Stimulated activated CD4-positive, alpha-beta T cell treated with anti-CD3 and anti-CD28 coated beads, TNF-alpha, amount 100 ng/mL, for 1 hour (primary cell): Measurements from ENCODE around the gene PTTG1IP.
"Not testable (repeated sequence)": the region's sequence is repeated elsewhere in the genome, so short reads cannot be mapped to it uniquely, and the experiment has no call there.

Source experiments
- DNase-seq, 3 donors: peaks; one replicate each; pipeline ENCODE4 v3.0.0-alpha.2; 2020; ENCODE audit warnings: low read depth in 3 of 3, low spot score in 1 of 3

Gene PTTG1IP

DNA sequence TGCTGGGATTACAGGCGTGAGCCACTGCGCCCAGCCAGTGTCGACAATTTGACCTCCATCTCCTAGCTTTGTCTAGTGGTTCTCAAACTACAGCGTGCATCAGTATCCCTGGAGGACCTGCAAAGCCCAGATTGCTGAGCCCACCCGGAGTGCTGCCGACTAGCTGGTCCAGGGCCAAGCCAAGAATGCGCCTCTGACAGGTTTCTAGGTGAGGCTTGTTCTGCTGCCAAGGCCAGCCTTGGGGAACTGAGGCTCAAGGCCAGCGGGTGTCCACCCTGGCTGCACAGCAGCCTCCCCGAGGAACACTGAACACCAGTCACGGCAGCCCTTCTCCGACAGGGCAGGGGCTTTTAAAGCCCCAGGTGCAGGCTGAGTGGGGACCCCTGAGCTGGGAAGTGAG, 9.8 kb upstream of the PTTG1IP start:
- DNase-seq, result no peak

- no peak for DNase-seq
These were observed 7.8 kb upstream of the PTTG1IP start for GRCh38 chr21:44881198-44881872.

GRCh38 chr21:44880405-44881197, 7.1 kb upstream of the PTTG1IP start:
- no peak for DNase-seq

- not testable (repeated sequence) for DNase-seq
These were observed 5.7 kb upstream of the PTTG1IP start for GRCh38 chr21:44879238-44879637.

DNA sequence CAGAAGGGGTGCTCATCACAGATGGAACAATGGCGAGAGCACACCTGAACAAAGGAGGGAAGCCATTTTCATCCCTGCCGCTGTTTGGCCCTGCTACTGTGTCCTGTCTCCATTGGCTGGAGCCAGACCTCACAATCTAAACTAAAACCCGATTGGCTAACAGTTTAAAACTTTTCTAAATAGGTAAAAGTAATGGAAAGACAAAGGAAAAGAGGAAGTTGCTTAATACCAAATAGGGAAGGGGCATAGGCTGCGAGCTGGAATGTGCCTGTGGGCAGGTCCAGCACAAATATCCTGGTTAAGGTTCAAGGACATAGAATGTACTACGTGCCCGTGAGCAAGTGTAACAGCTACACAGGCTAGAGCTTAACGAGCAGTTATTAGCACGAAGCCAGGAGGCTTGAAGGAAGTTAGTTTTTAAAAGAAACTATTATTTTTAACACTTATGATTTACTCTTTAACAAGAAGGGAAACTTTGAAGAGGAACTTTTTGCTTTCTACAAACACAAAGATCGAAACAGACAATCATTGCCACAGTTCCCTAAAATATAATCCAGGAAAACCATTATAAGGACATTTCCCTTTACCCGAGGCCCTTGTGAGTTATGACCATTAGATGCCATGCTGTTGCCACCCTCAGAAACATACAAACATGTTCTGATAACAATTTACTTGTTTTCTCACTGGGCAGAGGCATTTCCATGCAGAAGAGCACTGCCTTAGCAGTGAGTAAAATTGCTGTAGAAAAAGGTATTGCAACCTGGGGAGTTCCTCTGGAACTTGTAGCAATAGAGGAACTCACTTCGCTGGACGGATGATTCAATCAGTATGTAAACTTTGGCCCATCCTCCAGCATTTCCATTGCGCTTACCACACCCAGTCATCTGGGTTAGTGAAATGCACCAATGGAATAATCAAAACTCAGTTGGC, 4.8 kb upstream of the PTTG1IP start:
- DNase-seq, result no peak

- DNase-seq, result no peak
These were observed 3.5 kb upstream of the PTTG1IP start for GRCh38 chr21:44876849-44877575.

GRCh38 chr21:44875316-44875700, 1.8 kb upstream of the PTTG1IP start:
- no peak for DNase-seq

- no peak for DNase-seq
These were observed 1.2 kb upstream of the PTTG1IP start for GRCh38 chr21:44874497-44875315.

DNA sequence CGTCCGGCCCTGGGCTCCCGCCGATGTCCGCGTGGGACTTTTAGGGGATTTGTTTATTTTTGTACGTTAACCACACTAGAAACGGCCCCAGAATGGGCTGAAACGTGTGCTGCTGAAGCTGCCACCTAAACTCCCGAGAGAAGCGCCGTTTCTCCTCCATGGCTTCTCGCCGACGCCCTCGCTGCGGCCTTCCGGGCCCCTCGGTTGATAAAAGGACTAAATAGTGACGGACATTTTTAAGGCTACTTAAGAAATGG, 678 bp upstream of the PTTG1IP start:
- no peak for DNase-seq

GRCh38 chr21:44872649-44873355, 688 bp downstream of the PTTG1IP start:
- no peak for DNase-seq

DNA sequence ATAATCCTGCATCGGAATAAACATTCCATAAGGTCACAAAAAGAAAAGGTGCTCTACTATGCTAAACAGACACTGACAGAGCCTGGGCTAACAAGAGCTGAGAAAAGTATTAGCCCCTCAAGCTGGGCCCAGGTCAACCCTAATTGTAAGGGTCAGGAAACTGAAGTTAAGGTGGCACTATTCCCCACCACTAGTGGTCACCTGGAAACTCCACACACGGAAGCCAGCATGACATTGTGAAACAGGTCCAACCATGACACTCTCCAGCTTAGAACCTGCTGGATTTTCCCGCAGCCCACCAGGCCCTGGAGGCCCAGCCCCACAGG, 1.2 kb downstream of the PTTG1IP start:
- DNase-seq, result no peak

DNA sequence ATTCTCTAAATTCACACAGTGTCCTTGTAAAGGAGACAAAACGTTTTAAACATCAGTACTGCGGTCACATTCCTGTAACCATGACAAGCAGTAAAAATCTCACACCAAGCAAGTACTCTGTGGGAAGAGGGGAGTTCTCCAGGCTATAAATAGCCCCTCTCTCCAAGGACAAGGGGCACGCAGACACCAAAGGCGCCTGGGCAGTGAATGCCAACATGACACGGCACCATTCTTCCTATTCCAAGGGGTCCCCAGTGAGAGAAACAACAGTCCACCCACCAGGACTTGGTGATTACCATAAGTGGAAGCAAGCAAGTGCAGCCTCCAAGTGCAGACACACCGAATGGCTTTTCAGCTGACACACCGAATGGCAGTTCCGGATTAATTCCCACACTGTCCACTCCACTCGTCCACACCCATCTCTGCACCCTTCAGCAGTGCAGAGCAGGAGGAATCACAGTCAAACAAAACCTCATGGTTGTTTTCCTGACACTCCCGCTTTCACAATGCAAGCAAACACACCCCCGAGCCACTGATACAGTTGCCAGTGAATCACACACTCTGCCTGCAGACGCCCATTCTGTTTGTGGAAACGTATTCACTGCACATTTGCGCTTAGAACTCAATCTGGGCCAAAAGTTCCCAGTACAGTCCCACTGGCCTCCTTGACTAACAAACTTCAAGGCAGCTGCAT, 1.8 kb downstream of the PTTG1IP start:
- DNase-seq, result no peak

DNA sequence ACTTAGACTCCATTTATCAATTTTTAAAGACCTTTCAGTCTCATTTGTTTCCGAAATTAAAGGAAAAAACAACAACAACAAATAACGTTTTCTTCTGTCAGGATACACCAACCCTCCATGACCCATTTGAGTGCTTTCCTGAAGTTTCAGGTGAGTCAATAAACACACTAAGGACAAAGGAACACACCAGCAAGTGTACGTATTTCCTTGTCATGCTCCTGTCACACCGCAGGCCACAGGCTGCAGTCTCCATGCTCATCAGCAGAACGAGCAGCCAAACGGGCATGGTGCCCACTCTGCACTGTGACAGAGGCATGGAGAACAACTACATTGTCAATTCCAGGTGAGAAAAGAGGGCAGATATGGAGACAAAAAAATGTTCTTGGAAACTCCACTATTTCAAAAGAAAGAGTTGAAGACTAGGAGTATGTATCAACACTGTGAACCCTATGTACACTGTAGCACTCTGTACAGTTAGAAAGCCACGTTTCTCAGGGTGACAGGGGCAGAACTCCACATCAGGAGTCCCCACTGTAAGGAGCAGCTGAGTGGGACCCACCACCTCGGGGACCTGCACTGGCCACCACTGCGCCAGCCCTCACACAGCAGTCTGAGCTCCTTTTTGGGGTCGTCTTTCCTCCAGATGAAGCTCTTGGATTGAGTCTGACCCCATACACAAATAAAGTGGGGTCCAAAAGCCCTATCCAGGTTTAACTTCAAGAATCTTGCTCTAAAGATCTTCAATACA, 2.6 kb downstream of the PTTG1IP start:
- DNase-seq, result no peak

DNA sequence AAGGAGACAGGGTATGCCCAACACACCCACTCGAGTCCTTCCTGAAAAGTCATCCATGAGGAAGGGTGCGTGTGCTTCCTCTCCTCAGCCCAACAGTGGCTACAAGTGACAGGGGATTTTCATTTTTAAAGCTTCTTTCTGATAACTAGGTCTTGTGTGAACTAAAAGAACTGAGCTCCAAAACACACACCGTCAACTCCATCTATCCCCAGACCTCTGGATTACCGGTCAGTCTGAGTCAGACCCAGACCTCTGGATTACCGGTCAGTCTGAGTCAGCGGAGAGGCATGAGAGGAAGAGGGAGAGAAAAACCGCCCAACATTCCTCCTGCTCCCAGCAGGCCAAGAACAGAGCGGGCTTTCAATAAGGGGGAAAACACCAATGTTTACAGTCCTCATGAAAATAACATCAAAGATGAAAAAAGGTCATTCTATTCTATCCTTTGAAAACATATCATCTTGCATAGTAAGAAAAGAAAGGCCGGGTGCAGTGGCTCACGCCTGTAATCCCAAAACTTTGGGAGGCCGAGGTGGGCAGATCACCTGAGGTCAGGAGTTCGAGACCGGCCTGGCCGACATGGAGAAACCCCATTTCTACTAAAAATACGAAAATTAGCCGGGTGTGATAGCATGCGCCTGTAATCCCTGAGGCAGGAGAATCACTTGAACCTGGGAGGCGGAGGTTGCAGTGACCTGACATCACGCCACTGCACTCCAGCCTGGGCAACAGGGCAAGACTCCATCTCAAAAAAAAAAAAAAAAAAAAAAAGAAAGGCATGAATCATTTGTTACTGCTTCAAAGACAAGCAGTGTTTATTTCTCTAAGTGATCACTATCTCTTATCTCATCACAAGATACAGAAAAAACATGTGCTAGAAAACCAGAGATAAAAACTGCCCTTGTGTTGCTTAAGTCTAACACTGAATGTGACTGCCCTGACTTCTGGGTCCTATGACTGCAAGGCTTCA, 3.4 kb downstream of the PTTG1IP start:
- no peak for DNase-seq

DNA sequence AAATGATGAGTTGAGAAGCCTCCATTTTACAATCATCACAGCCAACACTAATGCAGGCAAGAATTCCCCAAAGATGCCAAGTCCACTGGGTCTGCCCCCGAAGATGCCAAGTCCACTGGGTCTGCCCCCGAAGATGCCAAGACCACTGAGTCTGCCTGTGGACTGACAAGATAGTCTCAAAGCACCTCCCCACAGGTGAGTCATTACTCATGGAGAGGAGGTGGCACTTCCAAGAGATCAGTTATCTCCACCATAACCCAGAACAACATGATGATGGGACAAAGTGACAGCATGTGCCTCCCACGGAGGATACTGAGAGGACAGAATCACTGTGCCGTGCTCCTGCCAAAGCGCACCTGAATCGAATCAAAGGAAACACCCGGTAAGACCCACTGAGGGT, 4.8 kb downstream of the PTTG1IP start:
- DNase-seq, result no peak

DNA sequence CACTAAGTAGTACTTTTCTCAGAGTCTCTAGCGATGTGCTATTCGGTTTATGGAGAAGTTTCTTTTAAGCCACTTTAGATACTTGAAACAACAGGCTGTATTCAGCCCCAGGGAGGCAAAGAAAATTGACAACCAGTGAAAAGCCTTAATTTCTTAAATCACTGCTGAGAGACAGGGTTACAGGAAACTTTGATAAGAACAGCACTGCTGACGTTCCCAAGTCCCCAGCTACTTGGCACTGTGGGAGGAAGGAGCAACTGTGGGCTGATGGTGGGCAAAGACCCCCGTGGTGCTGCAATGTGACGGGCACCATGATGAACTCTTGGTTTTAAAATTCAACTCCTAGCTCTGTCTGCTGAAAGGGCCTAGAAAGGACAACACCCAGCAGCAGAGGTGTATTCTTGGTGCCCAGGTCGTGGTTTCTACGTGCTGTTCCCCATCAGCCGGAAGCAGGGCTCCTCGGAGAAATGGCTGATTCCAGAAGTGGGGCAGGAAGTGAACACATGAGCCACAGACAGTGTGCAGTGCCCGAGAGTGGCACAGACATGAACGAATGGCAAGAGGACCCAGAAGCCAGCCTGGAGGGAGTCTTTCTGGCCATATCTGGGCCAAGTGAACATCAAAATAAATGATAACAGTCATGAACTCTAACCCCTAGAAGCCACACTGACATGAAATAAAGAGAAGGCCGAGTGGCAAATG, 5.3 kb downstream of the PTTG1IP start:
- no peak for DNase-seq

- no peak for DNase-seq
These were observed 6.0 kb downstream of the PTTG1IP start for GRCh38 chr21:44867464-44867863.
